HUES6 (cell line): ENCODE data around the gene BORCS5.

Source experiments
- H3K27ac ChIP-seq: 2 replicates; pipeline ENCODE4 v1.7.0; 2013; ENCODE audit warnings: low read depth, mild to moderate bottlenecking, low read length, inconsistent platforms
- H3K27me3 ChIP-seq: 2 replicates; pipeline ENCODE4 v1.6.1; 2013; ENCODE audit warnings: low read length; ENCODE audit not compliant: control insufficient read depth, insufficient read depth
- H3K36me3 ChIP-seq: 2 replicates; pipeline ENCODE4 v1.6.1; 2013; ENCODE audit warnings: low read length; ENCODE audit not compliant: control insufficient read depth, insufficient read depth
- H3K4me1 ChIP-seq: 2 replicates; pipeline ENCODE4 v1.6.1; 2013; ENCODE audit warnings: low read length; ENCODE audit not compliant: control insufficient read depth, insufficient read depth
- H3K4me3 ChIP-seq: 2 replicates; pipeline ENCODE4 v1.5.1; 2013; ENCODE audit warnings: low read depth, low read length
- H3K9ac ChIP-seq: one replicate; pipeline ENCODE4 v1.6.1; 2013; ENCODE audit warnings: mild to moderate bottlenecking, low read length
- H3K9me3 ChIP-seq: 2 replicates; pipeline ENCODE4 v1.6.1; 2013; ENCODE audit warnings: low read depth, low read length; ENCODE audit not compliant: control insufficient read depth, insufficient read depth

BORCS5 gene

GRCh38 chr12:12477532-12477890, 120.6 kb downstream of the BORCS5 start:
- peaks cover 63% of the 10 kb centered on the region for H3K36me3 ChIP-seq
- H3K27ac ChIP-seq, result no peak overlapping the region
- no peak overlapping the region for H3K4me3 ChIP-seq
- H3K27me3 ChIP-seq, result no peaks in the 10 kb centered on the region
- no peaks in the 10 kb centered on the region for H3K9me3 ChIP-seq
- H3K4me1 ChIP-seq, result peaks cover 11% of the 10 kb centered on the region
- no peak overlapping the region for H3K9ac ChIP-seq

- H3K27me3 ChIP-seq, result no peaks in the 10 kb centered on the region
- peaks cover 61% of the 10 kb centered on the region for H3K36me3 ChIP-seq
Measured at GRCh38 chr12:12480074-12480473, 123.2 kb downstream of the BORCS5 start.

GRCh38 chr12:12481631-12482030, 124.8 kb downstream of the BORCS5 start:
- no peaks in the 10 kb centered on the region for H3K9me3 ChIP-seq
- no peak overlapping the region for H3K27ac ChIP-seq
- H3K9ac ChIP-seq, result no peak overlapping the region
- H3K4me1 ChIP-seq, result no peaks in the 10 kb centered on the region
- H3K4me3 ChIP-seq, result no peak overlapping the region
- no peaks in the 10 kb centered on the region for H3K27me3 ChIP-seq
- peaks cover 61% of the 10 kb centered on the region for H3K36me3 ChIP-seq

More at GRCh38 chr12:12480074-12480473, 123.2 kb downstream of the BORCS5 start:
- no peak overlapping the region for H3K4me3 ChIP-seq
- H3K9me3 ChIP-seq, result no peaks in the 10 kb centered on the region
- H3K27ac ChIP-seq, result no peak overlapping the region
- H3K4me1 ChIP-seq, result peaks cover 4% of the 10 kb centered on the region; the same call in 1 of the 2 replicates
- no peak overlapping the region for H3K9ac ChIP-seq

GRCh38 chr12:12482150-12482761, 125.4 kb downstream of the BORCS5 start:
- no peaks in the 10 kb centered on the region for H3K9me3 ChIP-seq
- H3K4me1 ChIP-seq, result no peaks in the 10 kb centered on the region
- peaks cover 60% of the 10 kb centered on the region for H3K36me3 ChIP-seq
- no peak overlapping the region for H3K4me3 ChIP-seq
- no peak overlapping the region for H3K9ac ChIP-seq
- H3K27ac ChIP-seq, result no peak overlapping the region
- no peaks in the 10 kb centered on the region for H3K27me3 ChIP-seq

GRCh38 chr12:12482959-12483358, 126.1 kb downstream of the BORCS5 start:
- Histone ChIP-seq H3K27ac (no peak overlapping the region), H3K36me3 (peaks cover 58% of the 10 kb centered on the region)

GRCh38 chr12:12483438-12483837, 126.6 kb downstream of the BORCS5 start:
- no peaks in the 10 kb centered on the region for H3K27me3 ChIP-seq
- no peaks in the 10 kb centered on the region for H3K4me1 ChIP-seq
- no peak overlapping the region for H3K9ac ChIP-seq
- no peak overlapping the region for H3K4me3 ChIP-seq
- no peaks in the 10 kb centered on the region for H3K9me3 ChIP-seq
- H3K36me3 ChIP-seq, result peaks cover 63% of the 10 kb centered on the region
- H3K27ac ChIP-seq, result no peak overlapping the region

More at GRCh38 chr12:12482959-12483358, 126.1 kb downstream of the BORCS5 start:
- Histone ChIP-seq H3K27me3 (no peaks in the 10 kb centered on the region), H3K4me3 (no peak overlapping the region), H3K9ac (no peak overlapping the region), H3K9me3 (no peaks in the 10 kb centered on the region), H3K4me1 (no peaks in the 10 kb centered on the region)

GRCh38 chr12:12486661-12487240, 129.9 kb downstream of the BORCS5 start:
- Histone ChIP-seq H3K27ac (no peak overlapping the region), H3K4me1 (no peaks in the 10 kb centered on the region), H3K27me3 (no peaks in the 10 kb centered on the region), H3K36me3 (peaks cover 50% of the 10 kb centered on the region), H3K9me3 (no peaks in the 10 kb centered on the region), H3K9ac (no peak overlapping the region), H3K4me3 (no peak overlapping the region)

- Histone ChIP-seq H3K36me3 (peaks cover 51% of the 10 kb centered on the region), H3K27ac (no peak overlapping the region), H3K9me3 (no peaks in the 10 kb centered on the region), H3K9ac (no peak overlapping the region), H3K4me1 (no peaks in the 10 kb centered on the region), H3K4me3 (no peak overlapping the region), H3K27me3 (no peaks in the 10 kb centered on the region)
Measured at GRCh38 chr12:12487490-12487889, 130.6 kb downstream of the BORCS5 start.

GRCh38 chr12:12488296-12488695, 131.4 kb downstream of the BORCS5 start:
- Histone ChIP-seq H3K9ac (no peak overlapping the region), H3K4me1 (no peaks in the 10 kb centered on the region), H3K36me3 (peaks cover 46% of the 10 kb centered on the region), H3K27me3 (no peaks in the 10 kb centered on the region), H3K9me3 (no peaks in the 10 kb centered on the region), H3K27ac (no peak overlapping the region), H3K4me3 (no peak overlapping the region)

GRCh38 chr12:12488823-12489550, 132.1 kb downstream of the BORCS5 start:
- Histone ChIP-seq H3K27ac (no peak overlapping the region), H3K27me3 (no peaks in the 10 kb centered on the region), H3K9me3 (no peaks in the 10 kb centered on the region), H3K4me1 (no peaks in the 10 kb centered on the region), H3K4me3 (no peak overlapping the region), H3K36me3 (peaks cover 45% of the 10 kb centered on the region), H3K9ac (no peak overlapping the region)

GRCh38 chr12:12491606-12492005, 134.7 kb downstream of the BORCS5 start:
- H3K36me3 ChIP-seq, result peaks cover 33% of the 10 kb centered on the region
- no peak overlapping the region for H3K9ac ChIP-seq
- H3K27ac ChIP-seq, result no peak overlapping the region
- no peak overlapping the region for H3K4me3 ChIP-seq
- peaks cover 5% of the 10 kb centered on the region; the same call in 1 of the 2 replicates for H3K4me1 ChIP-seq
- H3K27me3 ChIP-seq, result no peaks in the 10 kb centered on the region
- no peaks in the 10 kb centered on the region for H3K9me3 ChIP-seq
